Endothelial cell of umbilical vein (primary cell): ENCODE results near the gene SLC35A2. TPM values are rescaled to one million over a fixed set of nuclear protein-coding genes. Genes with fewer than 3 reads are reported as not detected.

Experiments used
- BruUV-seq: library from RNA; stranded (reverse); fragments of 400-500 nt; replicated peaks from 2 replicates; lab custom pipeline; 2021; lab: Mats Ljungman, UMichigan
- CTCF ChIA-PET: fragments of 300-600, 350-600 bp; sonication (Branson Sonifier 250); formaldehyde crosslinking; loops from one replicate; lab custom pipeline; 2021; ENCODE audit warnings: antibody characterized with exemption, inconsistent platforms; lab: Charles Lee
- POLR2A ChIA-PET: fragments of 300-600, 350-600 bp; sonication (Branson Sonifier 250); formaldehyde crosslinking; loops from one replicate; lab custom pipeline; 2021; ENCODE audit warnings: antibody characterized with exemption, inconsistent platforms; lab: Charles Lee
- DNase-seq: peaks from one replicate; pipeline ENCODE4 v3.0.0-alpha.2; 2011; ENCODE audit warnings: low read depth, low spot score
- FAIRE-seq: peaks from 2 replicates; lab custom pipeline; 2011; peaks lifted over from hg19 to GRCh38; lab: Jason Lieb, UNC
- H2AFZ ChIP-seq: 2 replicates; pipeline ENCODE4 v1.6.0; 2012; ENCODE audit warnings: low read depth, low read length, control low read depth, inconsistent platforms
- H3K27ac ChIP-seq: 2 replicates; pipeline ENCODE4 v1.5.1; 2011; ENCODE audit warnings: low read depth, mild to moderate bottlenecking, control low read depth, low read length, moderate library complexity; ENCODE audit not compliant: insufficient read depth
- H3K27me3 ChIP-seq, 2 experiments: 2 replicates each; pipeline versions ENCODE4 v1.6.0 to v1.6.1; 2011; ENCODE audit warnings: low read length in 2 of 2, mixed read lengths in 1 of 2; ENCODE audit not compliant: control insufficient read depth in 2 of 2, insufficient read depth in 2 of 2
- H3K36me3 ChIP-seq, 2 experiments: 2 replicates in 1 of 2; 3 replicates in 1 of 2; pipeline ENCODE4 v1.5.1; 2011; ENCODE audit warnings: low read length in 2 of 2, mild to moderate bottlenecking in 1 of 2, moderate library complexity in 1 of 2; ENCODE audit not compliant: control insufficient read depth in 2 of 2, insufficient read depth in 2 of 2; ENCODE audit errors: extremely low read depth in 1 of 2
- H3K4me1 ChIP-seq: 3 replicates; pipeline ENCODE4 v1.5.1; 2011; ENCODE audit warnings: mild to moderate bottlenecking, low read length; ENCODE audit not compliant: control insufficient read depth, insufficient read depth; ENCODE audit errors: extremely low read depth
- H3K4me2 ChIP-seq: 2 replicates; pipeline ENCODE4 v1.6.1; 2011; ENCODE audit warnings: low read length, control low read depth, mixed read lengths; ENCODE audit not compliant: insufficient read depth
- H3K4me3 ChIP-seq, 3 experiments: fragments of 200-600 bp in 1 of 3; sonication (generic), shearing (Covaris generic) in 1 of 3; replicated peaks in 1 of 3; 2 replicates each; pipeline ENCODE4 v1.5.1; 2011 to 2016; ENCODE audit warnings: control low read depth in 3 of 3, low read length in 3 of 3, mild to moderate bottlenecking in 2 of 3, inconsistent platforms in 1 of 3, low read depth in 1 of 3, moderate library complexity in 1 of 3; ENCODE audit not compliant: insufficient read depth in 1 of 3
- H3K79me2 ChIP-seq: 2 replicates; pipeline ENCODE4 v1.6.0; 2012; ENCODE audit warnings: low read length, inconsistent platforms; ENCODE audit not compliant: control insufficient read depth, insufficient read depth
- H3K9ac ChIP-seq: replicated peaks from 2 replicates; pipeline ENCODE3; 2011; ENCODE audit warnings: low read length, control low read depth; ENCODE audit not compliant: insufficient read depth; ENCODE audit errors: extremely low read depth
- H3K9me1 ChIP-seq: replicated peaks from 3 replicates; pipeline ENCODE4 v1.6.0; 2011; ENCODE audit warnings: mild to moderate bottlenecking, low read length; ENCODE audit not compliant: control insufficient read depth, insufficient read depth; ENCODE audit errors: extremely low read depth
- H3K9me3 ChIP-seq: replicated peaks from 2 replicates; pipeline ENCODE4 v1.5.1; 2012; ENCODE audit warnings: low read length, inconsistent platforms; ENCODE audit not compliant: control insufficient read depth, insufficient read depth
- H4K20me1 ChIP-seq: replicated peaks from 2 replicates; pipeline ENCODE3; 2011; ENCODE audit warnings: mild to moderate bottlenecking, low read length; ENCODE audit not compliant: control insufficient read depth, insufficient read depth; ENCODE audit errors: extremely low read depth
- CTCF ChIP-seq, 2 donors: IDR thresholded peaks; 1 replicate in 1 of 2; 2 replicates in 1 of 2; pipeline ENCODE4 v1.5.1; 2011; ENCODE audit warnings: low read length in 2 of 2, mild to moderate bottlenecking in 2 of 2, moderate library complexity in 2 of 2, control low read depth in 1 of 2, inconsistent platforms in 1 of 2, low read depth in 1 of 2; ENCODE audit not compliant: insufficient read depth in 1 of 2; ENCODE audit errors: extremely low read depth in 1 of 2
- EZH2 ChIP-seq: IDR thresholded peaks from 2 replicates; pipeline ENCODE4 v1.6.1; 2012; ENCODE audit warnings: borderline replicate concordance, low read depth, mild to moderate bottlenecking, moderate library complexity, low read length, inconsistent platforms; ENCODE audit not compliant: severe bottlenecking
- FOS ChIP-seq: IDR thresholded peaks from 2 replicates; pipeline ENCODE4 v1.6.1; 2011; ENCODE audit warnings: mild to moderate bottlenecking, low read length, moderate library complexity, borderline replicate concordance; ENCODE audit not compliant: insufficient read depth
- GATA2 ChIP-seq: IDR thresholded peaks from 2 replicates; pipeline ENCODE4 v1.7.0; 2011; ENCODE audit warnings: low read depth, mild to moderate bottlenecking, moderate library complexity, mixed read lengths, low read length; ENCODE audit not compliant: insufficient read length, insufficient read depth
- JUN ChIP-seq: IDR thresholded peaks from 2 replicates; pipeline ENCODE4 v1.6.1; 2011; ENCODE audit warnings: borderline replicate concordance, low read depth; ENCODE audit not compliant: insufficient read length, insufficient read depth
- MYC ChIP-seq: IDR thresholded peaks from one replicate; pipeline ENCODE4 v1.6.1; 2011; ENCODE audit warnings: mild to moderate bottlenecking, low read depth, low read length
- POLR2A ChIP-seq: IDR thresholded peaks from 2 replicates; pipeline ENCODE4 v1.6.1; 2012; ENCODE audit warnings: low read depth, mild to moderate bottlenecking, control low read depth, low read length
- POLR2AphosphoS5 ChIP-seq: IDR thresholded peaks from 2 replicates; pipeline ENCODE4 v1.6.1; 2012; ENCODE audit warnings: low read depth, mild to moderate bottlenecking, control low read depth, low read length, moderate library complexity; ENCODE audit not compliant: insufficient read depth
- dilution Hi-C: fragments of 300-500 bp; cut with MboI; formaldehyde crosslinking; loops from one replicate; pipeline ENCODE4 v1.15.0; 2019; ENCODE audit warnings: low sequenced_read_pairs; ENCODE audit not compliant: extremely low pct_ligation_motif_present
- intact Hi-C: fragments of 100-400 bp; cut with micrococcal nuclease; formaldehyde crosslinking; loops from one replicate; pipeline ENCODE4 v1.10.0; 2022
- polyA plus RNA-seq, 4 experiments: library from polyadenylated mRNA; depleted of rRNA in 3 of 4; stranded (reverse) in 3 of 4; unstranded in 1 of 4; fragments of >200 nt; gene quantifications; 2 replicates each; pipeline versions ENCODE4 v1.2.1 to v1.2.3, GENCODE V29; 2011 to 2012; ENCODE audit warnings: missing spikeins in 1 of 4
- total RNA-seq: library from RNA; stranded (reverse); gene quantifications from 2 replicates; pipeline ENCODE4 v1.2.3, GENCODE V29; 2021
- TF ChIP-seq, protein P1 (sequence below): IDR thresholded peaks from 2 replicates; pipeline ENCODE4 v1.6.1; 2011; ENCODE audit not compliant: insufficient read depth, insufficient read length

The SLC35A2 gene
- total and polyA plus RNA-seq, 2 donors (not counting 3 experiments of a cell fraction or from before 2014, with no cell fraction given), result 31.4 to 64.5 TPM

DNA sequence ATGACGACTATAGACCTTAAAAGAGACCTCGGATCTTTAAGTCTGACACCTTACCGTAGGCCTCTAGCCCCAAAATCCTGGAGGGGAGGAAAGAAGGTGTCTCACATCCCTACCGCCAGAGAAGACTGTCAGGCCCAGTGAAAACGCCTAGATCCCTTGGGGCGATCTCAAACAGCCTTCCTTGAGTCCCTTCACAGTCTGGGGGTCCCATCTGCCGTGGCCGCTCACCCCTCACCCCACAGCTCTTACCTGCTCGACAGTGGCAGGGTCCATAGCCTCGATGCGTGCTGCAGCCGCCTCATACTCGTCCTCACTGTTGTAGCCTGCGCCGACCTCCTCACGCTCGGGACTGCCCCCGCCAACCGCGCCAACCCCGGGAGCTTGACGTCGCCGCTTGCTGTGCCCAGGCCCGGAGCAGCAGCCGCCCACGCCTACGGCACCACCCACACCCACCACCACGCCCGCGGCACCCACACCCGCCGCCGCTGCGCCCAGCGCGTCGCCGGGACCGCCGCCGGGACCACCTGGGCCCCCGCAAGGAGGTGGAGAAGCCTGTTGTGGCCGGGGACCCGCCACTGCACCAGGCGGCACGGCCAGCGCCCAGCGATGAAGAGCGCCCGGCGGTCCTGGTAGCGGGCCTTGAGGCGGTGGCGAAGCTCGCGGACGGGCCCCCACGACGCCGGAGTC is 45.4 kb upstream of the SLC35A2 start:
- intact Hi-C loops, result loop anchor here (1.0 to 5.0 kb wide), 2 partner anchors 66 to 145 kb away; no protein-coding TSS in a partner anchor
- Histone ChIP-seq H3K27ac (peak overlapping the region; percentile 87), H2AFZ (no peak overlapping the region), H3K36me3 (no peaks in the 10 kb centered on the region), H3K9me3 (no peaks in the 10 kb centered on the region), H3K9me1 (no peaks in the 10 kb centered on the region), H3K4me1 (peaks cover 13% of the 10 kb centered on the region), H4K20me1 (no peaks in the 10 kb centered on the region), H3K9ac (peak overlapping the region; percentile 86), H3K27me3 (no peaks in the 10 kb centered on the region), H3K4me3 (peak overlapping the region; percentile 6 to 71 (median 54)), H3K79me2 (peaks cover 47% of the 10 kb centered on the region), H3K4me2 (peak overlapping the region; percentile 64)
- dilution Hi-C loops, result no loop called here
- BruUV-seq, result no TSS peak
- TF ChIP-seq JUN (no peak), POLR2AphosphoS5 (no peak), EZH2 (no peak), MYC (no peak), GATA2 (no peak), CTCF (IDR thresholded peaks at IDR 0.05; ENCODE audit: extremely low read depth in 1 of 2, insufficient read depth in 1 of 2, low read depth in 1 of 2, low read length in 2 of 2) (no peak), FOS (no peak), POLR2A (no peak)
- TF ChIP-seq, protein P1, sequence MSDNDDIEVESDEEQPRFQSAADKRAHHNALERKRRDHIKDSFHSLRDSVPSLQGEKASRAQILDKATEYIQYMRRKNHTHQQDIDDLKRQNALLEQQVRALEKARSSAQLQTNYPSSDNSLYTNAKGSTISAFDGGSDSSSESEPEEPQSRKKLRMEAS, result no peak
- DNase-seq (peak; percentile 27), FAIRE-seq (no peak)
- ChIA-PET CTCF (interaction anchor here (1.0 kb wide), 1 partner anchor 15 kb away, joined by 3 read pairs; the partner anchor contains the start of gene KCND1), POLR2A (no interaction called here)
